NOMO-1 (cell line): ENCODE results near the gene FZD10.

Experiments used
- DNase-seq, 2 experiments: peaks; one replicate each; lab custom pipeline; 2025; ENCODE audit not compliant: unreplicated experiment in 2 of 2; lab: John Stamatoyannopoulos, UW

Gene FZD10

GRCh38 chr12:130153803-130154202 lies 8.5 kb upstream of the FZD10 start:
- no peak for DNase-seq

GRCh38 chr12:130154276-130155070 lies 7.8 kb upstream of the FZD10 start:
- no peak for DNase-seq

- no peak for DNase-seq
Observed at GRCh38 chr12:130155416-130156073, 6.7 kb upstream of the FZD10 start.

- no peak for DNase-seq
Observed at GRCh38 chr12:130156652-130157275, 5.5 kb upstream of the FZD10 start.

- no peak for DNase-seq
Observed at GRCh38 chr12:130157998-130158753, 4.1 kb upstream of the FZD10 start.

- DNase-seq = no peak
Observed at GRCh38 chr12:130158754-130159059, 3.6 kb upstream of the FZD10 start.

- no peak for DNase-seq
Observed at GRCh38 chr12:130160306-130160705, 2.0 kb upstream of the FZD10 start.

- no peak for DNase-seq
Observed at GRCh38 chr12:130160711-130161231, 1.5 kb upstream of the FZD10 start.

- no peak for DNase-seq
Observed at GRCh38 chr12:130161261-130162243, 712 bp upstream of the FZD10 start.

- no peak for DNase-seq
Observed at GRCh38 chr12:130162745-130163460, 639 bp downstream of the FZD10 start.

GRCh38 chr12:130163461-130164215 lies 1.4 kb downstream of the FZD10 start:
- DNase-seq = no peak

- no peak for DNase-seq
Observed at GRCh38 chr12:130164216-130164542, 1.9 kb downstream of the FZD10 start.

GRCh38 chr12:130164936-130165335 lies 2.7 kb downstream of the FZD10 start:
- no peak for DNase-seq

GRCh38 chr12:130166306-130166705 lies 4.0 kb downstream of the FZD10 start:
- no peak for DNase-seq

- no peak for DNase-seq
Observed at GRCh38 chr12:130167537-130167936, 5.3 kb downstream of the FZD10 start.

GRCh38 chr12:130169256-130169655 lies 7.0 kb downstream of the FZD10 start:
- DNase-seq = no peak

- no peak for DNase-seq
Observed at GRCh38 chr12:130169924-130170323, 7.7 kb downstream of the FZD10 start.

GRCh38 chr12:130170611-130171010 lies 8.3 kb downstream of the FZD10 start:
- DNase-seq = no peak
